H1 (cell line): ENCODE data around the gene HS2ST1. TPM values are rescaled to one million over a fixed set of nuclear protein-coding genes. Genes with fewer than 3 reads are reported as not detected.

Experiments used
- CTCF ChIA-PET: fragments of 300-600 bp; sonication (Branson Sonifier 250); formaldehyde crosslinking; loops from one replicate; lab custom pipeline; 2021; ENCODE audit not compliant: partially characterized antibody; lab: Charles Lee
- POLR2A ChIA-PET: fragments of 300-600 bp; sonication (Branson Sonifier 250); formaldehyde crosslinking; loops from one replicate; lab custom pipeline; 2021; ENCODE audit warnings: inconsistent platforms; ENCODE audit not compliant: partially characterized antibody; lab: Charles Lee
- DNase-seq, 2 experiments: peaks; one replicate each; pipeline versions ENCODE4 v3.0.0 to v3.0.0-alpha.2; 2010 to 2022; ENCODE audit warnings: low spot score in 2 of 2, low read depth in 1 of 2, mixed read lengths in 1 of 2
- FAIRE-seq: peaks from 2 replicates; lab custom pipeline; 2011; peaks lifted over from hg19 to GRCh38; lab: Jason Lieb, UNC
- H2AFZ ChIP-seq: 2 replicates; pipeline ENCODE4 v1.8.1; 2012; ENCODE audit warnings: low read length, inconsistent platforms
- H2AK5ac ChIP-seq: 2 replicates; pipeline ENCODE4 v1.6.1; 2013; ENCODE audit warnings: low read depth, low read length
- H2BK120ac ChIP-seq: replicated peaks from 2 replicates; pipeline ENCODE3; 2013; ENCODE audit warnings: low read depth, low read length, inconsistent platforms
- H2BK12ac ChIP-seq: 2 replicates; pipeline ENCODE4 v1.6.1; 2013; ENCODE audit warnings: low read depth, low read length
- H2BK15ac ChIP-seq: 2 replicates; pipeline ENCODE4 v1.6.1; 2013; ENCODE audit warnings: low read length
- H2BK20ac ChIP-seq: 2 replicates; pipeline ENCODE4 v1.6.1; 2013; ENCODE audit warnings: low read length
- H2BK5ac ChIP-seq: 2 replicates; pipeline ENCODE4 v1.6.1; 2013; ENCODE audit warnings: low read depth, low read length
- H3K14ac ChIP-seq: 2 replicates; pipeline ENCODE4 v1.6.1; 2013; ENCODE audit warnings: inconsistent platforms; ENCODE audit not compliant: insufficient read length
- H3K18ac ChIP-seq: 2 replicates; pipeline ENCODE4 v1.6.1; 2013; ENCODE audit warnings: low read length; ENCODE audit errors: extremely low read depth
- H3K23ac ChIP-seq: 2 replicates; pipeline ENCODE4 v1.6.1; 2013; ENCODE audit warnings: inconsistent platforms; ENCODE audit not compliant: insufficient read length
- H3K23me2 ChIP-seq: 2 replicates; pipeline ENCODE4 v1.6.1; 2013; ENCODE audit warnings: low read depth, low read length
- H3K27ac ChIP-seq: 2 replicates; pipeline ENCODE4 v1.6.1; 2011; ENCODE audit warnings: low read depth, low read length, inconsistent platforms
- H3K27me3 ChIP-seq, 4 experiments: replicated peaks in 1 of 4; 1 replicate in 1 of 4; 2 replicates in 3 of 4; pipeline versions ENCODE4 v1.6.1 to v1.8.1; 2011 to 2013; ENCODE audit warnings: low read length in 3 of 4, mild to moderate bottlenecking in 3 of 4, inconsistent platforms in 2 of 4, mixed read lengths in 2 of 4, moderate library complexity in 1 of 4; ENCODE audit not compliant: control insufficient read depth in 3 of 4, insufficient read depth in 3 of 4; ENCODE audit errors: extremely low read depth in 1 of 4
- H3K36me3 ChIP-seq, 4 experiments: 2 replicates each; pipeline versions ENCODE4 v1.6.1 to v1.8.1; 2011 to 2013; ENCODE audit warnings: mild to moderate bottlenecking in 4 of 4, low read length in 3 of 4, moderate library complexity in 2 of 4, control low read depth in 1 of 4, inconsistent platforms in 1 of 4; ENCODE audit not compliant: insufficient read depth in 4 of 4, control insufficient read depth in 2 of 4
- H3K4ac ChIP-seq: replicated peaks from 2 replicates; pipeline ENCODE3; 2013; ENCODE audit warnings: low read length, low read depth, mixed read lengths, inconsistent platforms; ENCODE audit not compliant: insufficient read length
- H3K4me1 ChIP-seq, 4 experiments: replicated peaks in 1 of 4; 1 replicate in 1 of 4; 2 replicates in 3 of 4; pipeline versions ENCODE4 v1.6.1 to v1.8.1; 2011 to 2013; ENCODE audit warnings: low read length in 3 of 4, inconsistent platforms in 2 of 4, mixed read lengths in 1 of 4; ENCODE audit not compliant: insufficient read depth in 4 of 4, control insufficient read depth in 3 of 4
- H3K4me2 ChIP-seq, 2 experiments: 2 replicates each; pipeline versions ENCODE4 v1.6.1 to v1.8.1; 2011 to 2013; ENCODE audit warnings: low read depth in 2 of 2, low read length in 2 of 2, control low read depth in 1 of 2, inconsistent platforms in 1 of 2, mild to moderate bottlenecking in 1 of 2; ENCODE audit not compliant: insufficient read depth in 1 of 2
- H3K4me3 ChIP-seq, 4 experiments: fragments of 200-600, 300-600 bp in 1 of 4; sonication (generic), shearing (Covaris generic), sonication (Bioruptor Twin) in 1 of 4; 2 replicates each; pipeline versions ENCODE4 v1.5.1 to v1.8.1; 2011 to 2016; ENCODE audit warnings: low read length in 4 of 4, low read depth in 3 of 4, control low read depth in 2 of 4, inconsistent platforms in 2 of 4, mild to moderate bottlenecking in 2 of 4, mixed read lengths in 1 of 4, moderate library complexity in 1 of 4; ENCODE audit not compliant: insufficient read depth in 2 of 4; ENCODE audit errors: extremely low read depth in 1 of 4
- H3K56ac ChIP-seq: replicated peaks from 2 replicates; pipeline ENCODE3; 2013; ENCODE audit warnings: low read depth, mild to moderate bottlenecking, mixed read lengths, low read length, inconsistent platforms; ENCODE audit not compliant: insufficient read length
- H3K79me1 ChIP-seq: 2 replicates; pipeline ENCODE4 v1.6.1; 2013; ENCODE audit warnings: low read depth, low read length, control low read depth
- H3K79me2 ChIP-seq, 2 experiments: 2 replicates each; pipeline versions ENCODE4 v1.6.1 to v1.8.1; 2012 to 2013; ENCODE audit warnings: low read length in 2 of 2, mild to moderate bottlenecking in 2 of 2, inconsistent platforms in 1 of 2; ENCODE audit not compliant: insufficient read depth in 2 of 2, control insufficient read depth in 1 of 2
- H3K9ac ChIP-seq, 4 experiments: replicated peaks in 1 of 4; 1 replicate in 1 of 4; 2 replicates in 3 of 4; pipeline versions ENCODE4 v1.6.1 to v1.8.1; 2011 to 2013; ENCODE audit warnings: low read depth in 3 of 4, low read length in 3 of 4, control low read depth in 2 of 4, mild to moderate bottlenecking in 2 of 4, moderate library complexity in 2 of 4, inconsistent platforms in 1 of 4; ENCODE audit errors: extremely low read depth in 1 of 4
- H3K9me3 ChIP-seq, 2 experiments: 2 replicates each; pipeline versions ENCODE4 v1.6.1 to v1.8.1; 2012 to 2013; ENCODE audit warnings: mild to moderate bottlenecking in 2 of 2, moderate library complexity in 2 of 2, control low read depth in 1 of 2, inconsistent platforms in 1 of 2, low read depth in 1 of 2, low read length in 1 of 2, mixed read lengths in 1 of 2; ENCODE audit not compliant: insufficient read depth in 2 of 2
- H4K20me1 ChIP-seq, 2 experiments: replicated peaks in 1 of 2; 2 replicates each; pipeline versions ENCODE3 to v1.8.1; 2011 to 2013; ENCODE audit warnings: inconsistent platforms in 2 of 2, low read length in 2 of 2, mild to moderate bottlenecking in 1 of 2; ENCODE audit not compliant: insufficient read depth in 2 of 2, control insufficient read depth in 1 of 2
- H4K5ac ChIP-seq: 2 replicates; pipeline ENCODE4 v1.6.1; 2013; ENCODE audit warnings: low read length, low read depth, mixed read lengths, inconsistent platforms; ENCODE audit not compliant: insufficient read length
- H4K8ac ChIP-seq: 2 replicates; pipeline ENCODE4 v1.8.0; 2013; ENCODE audit warnings: mild to moderate bottlenecking, moderate library complexity, low read length, inconsistent platforms; ENCODE audit not compliant: insufficient read depth; ENCODE audit errors: extremely low read depth
- H4K91ac ChIP-seq: replicated peaks from 2 replicates; pipeline ENCODE3; 2013; ENCODE audit warnings: low read length, mixed read lengths, inconsistent platforms; ENCODE audit not compliant: insufficient read length
- CREB1 ChIP-seq: IDR thresholded peaks from 2 replicates; pipeline ENCODE4 v1.6.1; 2012; ENCODE audit warnings: inconsistent platforms
- SIX5 ChIP-seq: IDR thresholded peaks from 2 replicates; pipeline ENCODE4 v1.6.1; 2011; ENCODE audit warnings: mild to moderate bottlenecking, low read depth, low read length
- polyA plus RNA-seq, 7 experiments: library from polyadenylated mRNA; depleted of rRNA in 3 of 7; stranded (reverse) in 5 of 7; unstranded in 2 of 7; fragments of >200 nt in 5 of 7; fragments of 200-250 nt in 2 of 7; gene quantifications; 1 replicate in 5 of 7; 2 replicates in 1 of 7; 4 replicates in 1 of 7; pipeline versions ENCODE4 v1.2.1 to v1.2.3, GENCODE V29; 2011 to 2013; ENCODE audit warnings: missing spikeins in 2 of 7, mixed read lengths in 2 of 7
- total RNA-seq: library from RNA; stranded (reverse); fragmentation: NEBNext Ultra II Directional; extraction: Animal tissue kit (Norgen Biotek cat#: 25700); gene quantifications from 2 replicates; pipeline ENCODE4 v1.2.1, GENCODE V29; 2021

Gene HS2ST1
- total and polyA plus RNA-seq, 2 of the 8 experiments (the other 6 are each of a cell fraction or from before 2014, with no cell fraction given) = 5.2 to 28.3 TPM

GRCh38 chr1:86960548-86960947 is 46.1 kb downstream of the HS2ST1 start:
- Histone ChIP-seq H3K36me3 (no peaks in the 10 kb centered on the region; a peak in 1 of 8 replicates), H3K4ac (no peak overlapping the region), H4K20me1 (no peaks in the 10 kb centered on the region), H4K5ac (no peak overlapping the region), H3K4me3 (no peak overlapping the region), H3K27ac (no peak overlapping the region), H2BK120ac (no peak overlapping the region), H3K79me2 (peaks cover 0 to 42% of the 10 kb centered on the region in 2 experiments; a peak in 2 of 4 replicates), H3K4me1 (no peaks in the 10 kb centered on the region), H2BK12ac (no peak overlapping the region), H3K4me2 (no peak overlapping the region), H2BK20ac (no peak overlapping the region), H3K9ac (no peak overlapping the region), H3K23ac (no peak overlapping the region), H4K8ac (no peak overlapping the region), H3K9me3 (peaks cover 0 to 12% of the 10 kb centered on the region in 2 experiments; a peak in 2 of 4 replicates), H3K56ac (no peak overlapping the region), H2AK5ac (no peak overlapping the region), H4K91ac (no peak overlapping the region), H2AFZ (no peak overlapping the region), H3K27me3 (no peaks in the 10 kb centered on the region), H3K18ac (no peak overlapping the region), H2BK15ac (no peak overlapping the region), H3K14ac (no peak overlapping the region), H3K23me2 (no peaks in the 10 kb centered on the region), H3K79me1 (0 out of 2 replicates have a peak, but pooled peaks cover 2% of the 10 kb centered on the region), H2BK5ac (no peak overlapping the region)
- no peak for DNase-seq
- POLR2A ChIA-PET = no interaction called here
- FAIRE-seq = no peak
- CTCF ChIA-PET = interaction anchor here (0.6 kb wide), 1 partner anchor 241 kb away, joined by 3 read pairs; no protein-coding TSS in a partner anchor
- no peak for TF ChIP-seq SIX5
- no peak for TF ChIP-seq CREB1
